ENCODE measurements around the gene ACKR3. TPM values are rescaled to one million over a fixed set of nuclear protein-coding genes. Genes with fewer than 3 reads are reported as not detected.

ACKR3 gene
- total RNA-seq, result 14.7 and 21.7 TPM in 2 replicates

GRCh38 chr2:236569573-236569973, at the start of gene ACKR3:
TSS of gene ACKR3 (plus strand) at chr2:236569825. CDS start at chr2:236580466, 10,641 bp downstream.

